DMS53 treated with DMSO at 0.1 percent for 48 hours (cell line): Measurements from ENCODE around the gene PTPRN2.
"Not testable (repeated sequence)": the region's sequence is repeated elsewhere in the genome, so short reads cannot be mapped to it uniquely, and the experiment has no call there.

Experiments
- DNase-seq: peaks from one replicate; lab custom pipeline; 2025; ENCODE audit not compliant: unreplicated experiment; lab: John Stamatoyannopoulos, UW

The PTPRN2 gene

DNA sequence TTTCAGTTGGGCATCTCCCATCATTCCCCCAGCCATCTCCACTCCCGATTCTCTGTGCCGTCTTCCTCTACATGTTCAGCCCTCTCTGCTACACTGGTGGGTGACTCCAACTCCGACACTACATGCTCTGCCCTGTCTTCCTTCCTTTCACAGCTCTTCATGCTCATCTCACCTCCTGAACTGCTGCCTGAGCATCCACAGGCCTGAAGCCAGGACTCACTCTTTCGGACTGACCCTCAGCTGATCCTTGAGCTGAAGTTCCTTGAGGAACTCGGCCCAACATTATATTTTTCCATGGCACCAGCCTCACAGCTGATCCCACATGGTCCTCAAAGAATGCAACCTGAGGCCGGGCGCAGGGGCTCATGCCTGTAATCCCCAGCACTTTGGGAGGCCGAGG is 538.4 kb downstream of the PTPRN2 start:
- no peak for DNase-seq

DNA sequence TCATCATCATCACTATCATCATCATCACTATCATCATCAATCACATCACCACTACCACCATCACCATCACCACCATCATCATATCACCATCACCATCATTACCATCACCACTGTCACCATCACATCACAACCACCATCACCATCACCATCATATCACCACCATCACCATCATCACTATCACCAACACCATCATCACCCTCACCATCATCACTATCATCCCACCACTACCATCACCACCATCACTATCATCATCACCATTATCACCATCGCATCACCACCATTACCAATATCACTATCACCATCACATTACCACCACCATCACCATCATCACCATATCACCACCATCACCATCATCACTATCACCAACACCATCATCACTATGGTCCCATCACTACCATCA is 539.1 kb downstream of the PTPRN2 start:
- no peak for DNase-seq

DNA sequence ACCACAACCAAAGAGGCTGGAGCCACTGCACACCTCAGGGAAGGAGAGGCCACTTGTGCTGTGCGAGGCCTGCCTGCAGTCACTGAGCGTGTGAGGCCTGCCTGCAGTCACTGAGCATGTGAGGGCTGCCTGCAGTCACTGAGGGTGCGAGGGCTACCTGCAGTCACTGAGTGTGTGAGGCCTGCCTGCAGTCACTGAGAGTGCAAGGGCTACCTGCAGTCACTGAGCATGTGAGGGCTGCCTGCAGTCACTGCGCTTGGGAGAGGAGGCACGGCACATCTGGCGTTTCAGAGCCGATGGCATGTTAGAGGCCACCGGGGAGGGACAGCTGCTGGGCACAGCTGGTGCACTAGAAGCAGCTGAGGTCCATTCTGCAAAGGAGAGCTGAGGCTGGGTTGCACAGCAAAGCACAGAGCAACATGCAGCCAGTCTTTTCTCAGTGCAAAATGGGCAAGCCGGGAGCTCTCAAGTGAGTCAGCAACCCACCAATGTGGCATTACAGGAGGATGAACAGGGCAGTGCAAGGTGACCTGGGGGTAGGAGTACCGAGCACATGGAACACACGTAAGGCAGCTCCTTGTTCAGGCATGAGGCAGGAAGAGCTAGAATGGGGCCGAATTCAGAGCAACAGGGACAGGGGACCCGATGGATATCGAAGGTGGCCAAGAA is 540.1 kb downstream of the PTPRN2 start:
- DNase-seq: no peak

DNA sequence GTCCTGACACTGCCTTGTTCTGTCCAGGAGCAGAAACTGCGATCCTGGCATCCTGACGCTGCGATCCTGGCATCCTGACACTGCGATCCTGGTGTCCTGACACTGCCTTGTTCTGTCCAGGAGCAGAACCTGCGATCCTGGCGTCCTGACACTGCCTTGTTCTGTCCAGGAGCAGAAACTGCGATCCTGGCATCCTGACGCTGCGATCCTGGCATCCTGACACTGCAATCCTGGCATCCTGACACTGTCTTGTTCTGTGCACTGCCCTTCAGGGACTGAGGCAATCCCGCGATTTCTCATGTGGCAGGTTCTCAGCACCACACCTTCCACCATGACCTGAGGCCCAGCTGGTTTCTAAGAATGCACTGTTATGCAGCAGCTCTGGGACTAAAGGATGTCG is 541.4 kb downstream of the PTPRN2 start:
- not testable (repeated sequence) for DNase-seq

DNA sequence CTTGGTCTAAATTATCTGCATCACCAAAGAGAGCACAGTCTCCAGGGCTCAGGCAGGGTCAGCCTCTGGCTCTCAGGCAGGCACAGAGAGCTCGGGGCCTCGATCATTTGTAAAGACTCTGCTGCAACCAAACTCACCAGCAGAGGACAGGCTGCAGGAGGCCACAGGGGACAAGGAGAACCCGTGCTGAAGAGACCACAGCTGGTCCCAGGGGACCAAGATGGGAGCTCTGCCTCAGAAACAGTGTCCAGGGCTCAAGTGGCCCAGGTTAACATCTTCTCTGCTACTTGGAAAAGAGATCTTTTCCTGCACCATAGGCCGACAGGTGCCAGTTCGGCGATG is 543.2 kb downstream of the PTPRN2 start:
- no peak for DNase-seq

DNA sequence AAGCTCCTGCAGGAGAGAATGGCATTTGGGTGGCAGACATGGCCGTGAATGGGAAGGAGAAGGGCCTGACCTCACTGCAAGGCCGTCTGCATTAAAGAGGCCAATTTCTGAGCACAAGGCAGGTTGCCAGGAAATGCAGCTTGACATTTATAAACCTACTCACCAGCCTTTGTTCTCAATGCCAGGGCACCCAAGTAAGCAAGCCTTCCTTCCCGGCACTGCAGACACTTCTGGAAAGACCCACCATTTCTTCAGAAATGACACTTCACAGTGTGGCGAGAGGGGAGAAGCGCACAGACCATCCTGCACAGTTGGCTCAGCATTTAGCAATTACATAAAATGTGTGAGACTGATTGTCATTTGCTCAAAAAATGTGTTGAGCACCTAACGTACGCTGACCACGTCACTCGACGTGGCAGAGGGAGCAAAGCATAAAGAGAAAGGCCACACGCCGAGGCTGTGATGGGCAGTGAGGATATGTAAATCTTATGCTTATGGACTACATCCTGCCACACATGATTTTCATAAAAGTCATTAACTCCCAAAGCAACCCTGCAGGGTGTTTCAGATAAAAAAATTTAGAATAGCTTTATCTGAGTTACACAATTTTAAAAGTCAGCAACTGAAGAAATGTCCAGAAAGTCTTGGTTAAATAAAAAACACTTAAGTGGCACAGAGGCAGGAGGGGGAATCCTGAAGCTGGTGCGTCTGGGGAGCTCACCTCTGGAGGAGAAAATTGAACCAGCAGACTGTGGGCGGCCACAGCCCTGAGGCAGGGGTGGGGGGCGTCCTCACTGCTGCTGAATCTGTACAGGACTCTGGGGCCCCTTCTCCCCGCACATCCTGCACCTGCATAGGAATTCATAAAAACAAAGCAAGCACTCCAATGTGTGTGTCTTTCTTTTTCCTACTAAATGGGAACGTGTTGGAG is 543.8 kb downstream of the PTPRN2 start:
- no peak for DNase-seq

DNA sequence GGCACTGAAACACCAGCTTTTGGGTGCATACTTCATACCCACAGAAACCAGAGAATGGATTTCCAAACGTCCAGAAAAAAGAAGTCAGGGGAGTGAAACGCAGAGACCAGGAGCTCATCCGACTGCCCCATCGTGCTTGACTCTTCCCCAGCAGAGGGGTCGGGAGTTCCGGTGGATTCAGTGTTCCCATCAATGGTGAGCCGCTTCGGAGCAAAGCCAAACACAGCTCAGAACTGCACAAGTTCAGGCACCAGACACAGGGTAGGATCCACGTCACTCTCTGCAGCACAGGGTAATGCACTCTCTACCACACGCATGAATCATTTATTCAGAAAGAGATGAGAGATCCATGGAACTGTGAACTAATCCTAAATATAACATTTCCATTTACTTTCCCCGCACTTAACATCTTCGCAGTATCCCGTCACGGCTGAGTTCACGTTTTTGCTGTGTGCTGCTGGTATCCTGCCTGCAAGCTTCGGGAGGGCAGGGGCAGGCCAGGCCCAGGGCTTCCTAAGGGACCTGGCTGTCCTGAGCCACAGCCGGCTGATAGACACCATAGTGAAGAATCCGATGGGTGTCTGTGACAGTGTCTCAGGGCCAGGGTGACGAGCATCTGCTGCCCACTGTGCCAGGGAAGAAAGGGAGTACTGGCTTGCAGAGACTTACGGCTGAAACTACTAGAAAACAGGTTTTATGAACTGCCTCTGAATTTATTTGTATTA is 545.3 kb downstream of the PTPRN2 start:
- DNase-seq: no peak

DNA sequence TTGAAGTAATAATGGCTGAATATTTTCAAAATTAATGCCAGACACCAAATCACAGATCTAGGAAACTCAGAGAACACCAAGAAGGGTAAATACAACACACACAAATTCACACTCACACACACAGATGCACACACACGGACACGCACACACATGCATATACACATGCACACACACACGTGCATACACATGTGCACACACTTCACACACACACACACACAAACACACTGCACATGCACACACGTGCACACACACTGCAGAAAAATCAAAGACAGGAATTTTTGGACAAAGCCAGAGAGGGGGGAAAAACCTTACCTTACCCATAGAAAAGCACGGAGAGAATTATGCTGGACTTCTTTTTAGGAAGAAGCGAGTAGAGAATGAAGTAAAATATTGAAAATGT is 547.4 kb downstream of the PTPRN2 start:
- no peak for DNase-seq

DNA sequence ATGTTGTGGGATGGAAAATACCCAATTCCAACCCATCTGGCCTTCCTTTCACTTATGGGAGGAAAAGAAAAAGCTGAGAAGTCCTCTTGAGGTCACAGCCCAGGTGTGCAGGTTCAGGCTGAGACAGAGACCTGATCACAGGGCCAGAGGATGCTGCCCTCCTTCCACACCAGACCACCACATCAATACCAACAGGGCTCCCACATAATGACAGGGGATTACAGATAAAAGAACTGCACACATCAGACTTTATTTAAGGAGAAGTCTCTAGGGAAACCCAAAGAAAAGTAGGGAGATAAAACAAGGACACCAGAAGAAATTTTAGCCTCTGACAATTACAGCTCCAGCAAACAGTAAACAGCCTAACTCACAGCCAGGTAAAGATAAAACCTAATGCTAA is 548.4 kb downstream of the PTPRN2 start:
- no peak for DNase-seq

DNA sequence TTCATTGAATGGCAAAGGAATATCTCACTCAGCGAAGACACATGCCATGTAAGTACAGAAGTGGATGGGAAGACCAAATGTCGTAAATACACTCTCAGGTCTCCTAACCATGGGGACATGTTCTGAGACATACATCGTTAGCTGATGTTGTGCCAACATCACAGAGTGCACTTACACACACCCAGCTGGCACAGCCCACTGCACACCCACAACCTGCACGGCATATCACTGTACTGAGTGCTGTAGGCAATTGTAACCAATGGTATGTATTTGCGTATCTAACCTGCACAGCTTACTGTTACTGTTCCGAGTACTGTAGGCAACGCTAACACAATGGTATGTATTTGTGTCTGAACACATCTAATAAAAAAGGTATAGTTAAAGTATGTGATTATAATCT is 550.4 kb downstream of the PTPRN2 start:
- no peak for DNase-seq

DNA sequence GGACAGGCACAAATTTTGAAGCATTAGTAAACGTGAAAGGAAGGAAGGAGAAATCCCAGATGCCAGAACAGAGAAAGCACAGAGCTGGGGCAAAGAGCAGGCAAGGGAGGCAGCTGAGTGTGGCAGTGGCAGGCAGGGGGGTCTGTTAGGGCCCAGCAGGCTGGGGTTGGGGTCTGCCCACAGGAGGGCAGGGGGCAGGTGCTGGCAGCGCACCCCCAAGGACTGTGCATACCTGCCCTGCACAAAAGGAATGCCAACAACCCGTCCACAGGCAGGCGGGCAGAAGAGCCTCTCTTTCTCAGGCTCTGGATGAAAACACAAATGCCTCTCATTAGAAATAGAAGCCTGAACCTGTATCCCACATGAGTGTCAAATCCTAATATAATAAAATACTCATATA is 552.3 kb downstream of the PTPRN2 start:
- DNase-seq: no peak

DNA sequence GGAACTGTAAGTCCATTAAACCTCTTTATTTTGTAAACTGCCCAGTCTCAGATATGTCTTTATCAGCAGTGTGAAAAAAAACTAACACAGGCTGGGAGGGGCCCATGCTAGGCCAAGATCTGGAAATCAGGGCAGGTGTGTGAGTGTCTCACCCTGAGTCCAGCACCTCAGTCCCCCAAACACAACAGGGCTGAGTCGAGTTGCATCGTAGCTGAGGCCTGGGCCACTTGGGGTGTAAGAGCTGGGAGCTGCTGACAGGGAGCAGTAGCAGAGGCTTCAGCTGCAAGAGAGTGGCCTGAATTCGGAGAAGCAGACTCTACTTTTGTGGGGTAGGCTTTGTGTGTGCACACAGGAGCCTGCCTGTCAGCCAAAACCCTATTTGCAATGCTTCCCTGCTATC is 553.1 kb downstream of the PTPRN2 start:
- DNase-seq: no peak

DNA sequence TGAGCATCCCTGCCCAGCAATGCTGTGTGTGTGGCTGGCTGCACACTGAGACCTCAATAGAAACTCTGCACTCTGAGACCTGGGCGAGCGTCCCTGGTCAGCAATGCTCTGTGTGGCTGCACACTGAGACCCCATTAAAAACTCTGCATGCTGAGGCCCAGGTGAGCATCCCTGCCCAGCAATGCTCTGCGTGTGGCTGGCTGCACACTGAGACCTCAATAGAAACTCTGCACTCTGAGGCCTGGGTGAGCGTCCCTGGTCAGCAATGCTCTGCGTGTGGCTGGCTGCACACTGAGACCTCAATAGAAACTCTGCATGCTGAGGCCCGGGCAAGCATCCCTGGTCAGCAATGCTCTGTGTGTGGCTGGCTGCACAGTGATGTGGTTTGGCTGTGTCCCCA is 553.7 kb downstream of the PTPRN2 start:
- DNase-seq: not testable (repeated sequence)

DNA sequence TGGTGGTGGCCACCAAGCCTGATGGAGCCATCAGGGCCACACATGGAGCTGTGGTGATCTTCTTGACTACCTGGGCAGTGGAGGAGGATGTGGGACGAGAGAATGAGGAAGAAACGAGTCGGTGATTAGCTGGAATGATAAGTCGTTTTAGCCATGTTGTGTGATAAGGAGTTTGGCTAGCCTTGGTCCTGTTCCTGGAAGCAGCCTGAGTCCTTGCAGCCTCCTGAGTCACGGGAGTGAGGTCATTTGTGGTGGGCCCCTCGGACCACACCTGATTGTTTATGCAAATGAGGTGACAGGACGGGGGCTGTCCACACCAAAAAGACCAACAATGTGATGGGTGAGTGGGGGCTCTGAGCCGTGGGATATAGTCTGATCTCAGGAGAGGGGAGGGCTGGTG is 554.4 kb downstream of the PTPRN2 start:
- no peak for DNase-seq

DNA sequence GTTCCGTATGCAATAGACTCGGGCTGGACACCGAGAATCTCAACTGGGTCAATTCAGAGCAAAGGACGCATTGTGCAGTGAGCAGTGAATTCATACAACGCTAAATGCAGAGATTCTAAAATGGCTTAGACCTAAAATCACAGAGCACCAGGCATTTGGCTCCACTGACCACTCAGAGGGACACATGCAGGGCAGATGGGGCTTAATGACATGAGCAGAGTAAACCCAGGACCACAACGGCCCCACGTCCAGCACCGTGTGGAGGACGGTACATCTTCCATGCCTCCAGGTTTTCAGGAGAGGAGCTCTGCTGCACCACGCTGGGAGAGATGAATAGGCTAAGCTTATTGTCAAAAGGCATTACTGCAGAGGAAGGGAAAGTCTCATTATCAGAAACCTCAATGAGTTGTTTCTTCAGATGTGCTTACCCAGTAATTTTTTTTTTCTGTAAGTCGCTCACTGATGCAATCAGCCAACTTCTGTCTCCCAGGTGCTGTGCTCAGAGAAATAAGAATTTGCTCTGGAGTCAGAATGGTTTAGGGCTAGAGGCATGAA is 555.0 kb downstream of the PTPRN2 start:
- no peak for DNase-seq

DNA sequence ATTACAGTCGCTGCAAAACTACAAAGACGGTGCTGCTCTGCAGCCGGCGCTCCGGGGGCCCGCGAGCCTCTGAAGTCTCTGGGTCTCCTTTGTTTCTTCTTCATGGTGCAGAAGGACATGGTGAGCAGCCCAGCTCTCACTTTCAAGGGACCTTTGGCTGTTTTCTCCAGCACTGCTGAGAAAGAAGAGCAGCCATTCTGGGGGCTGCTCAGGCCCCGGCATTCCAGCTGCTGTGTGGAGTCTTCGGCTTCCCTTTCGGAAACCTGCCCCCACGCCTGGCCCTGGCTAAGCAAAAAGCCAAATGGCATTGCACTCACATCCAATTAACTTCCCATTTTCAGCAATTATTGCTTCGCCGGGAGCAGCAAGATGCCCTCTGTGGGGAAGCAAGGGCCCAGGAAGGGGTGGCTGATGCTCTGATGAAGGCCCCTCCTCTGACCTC is 555.7 kb downstream of the PTPRN2 start:
- no peak for DNase-seq

DNA sequence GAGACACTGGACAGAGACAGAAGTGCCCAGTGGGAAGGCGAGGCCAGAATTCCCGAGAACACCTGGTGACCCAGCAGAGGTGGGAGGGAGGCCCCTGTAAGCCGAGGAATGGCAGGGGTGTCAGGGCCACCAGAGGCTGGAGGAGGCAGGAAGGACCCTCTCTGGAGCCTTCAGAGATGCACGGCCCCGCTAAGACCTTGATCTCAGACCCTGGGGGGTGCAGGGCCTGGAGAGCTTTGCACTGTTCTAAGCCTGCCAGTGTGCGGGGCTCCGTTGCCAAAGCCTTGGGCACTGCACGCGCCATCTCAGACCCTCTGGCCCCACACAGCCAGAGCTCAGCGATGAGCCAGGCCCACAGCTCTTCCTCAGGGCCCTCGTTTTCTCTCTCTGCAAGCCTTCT is 557.1 kb downstream of the PTPRN2 start:
- DNase-seq: no peak

DNA sequence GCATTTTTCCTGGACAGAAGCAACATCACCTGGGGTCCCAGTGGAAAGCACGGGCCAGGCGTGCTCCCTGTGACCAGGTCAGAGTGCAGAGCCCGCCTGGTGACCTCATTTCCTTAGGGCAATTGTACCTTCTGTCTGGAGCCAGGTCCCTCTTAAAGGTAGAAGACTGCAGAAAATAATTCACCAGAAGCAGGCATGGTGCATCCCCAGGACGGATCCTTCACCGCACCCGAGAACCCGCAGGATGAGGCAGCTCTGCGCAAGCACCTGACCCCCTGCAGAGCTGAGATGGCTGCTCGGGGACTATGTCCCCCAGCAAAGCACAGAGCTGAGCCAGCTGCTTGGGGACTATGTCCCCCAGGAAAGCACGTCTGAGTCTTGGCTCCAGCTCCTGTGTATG is 557.6 kb downstream of the PTPRN2 start:
- DNase-seq: no peak

DNA sequence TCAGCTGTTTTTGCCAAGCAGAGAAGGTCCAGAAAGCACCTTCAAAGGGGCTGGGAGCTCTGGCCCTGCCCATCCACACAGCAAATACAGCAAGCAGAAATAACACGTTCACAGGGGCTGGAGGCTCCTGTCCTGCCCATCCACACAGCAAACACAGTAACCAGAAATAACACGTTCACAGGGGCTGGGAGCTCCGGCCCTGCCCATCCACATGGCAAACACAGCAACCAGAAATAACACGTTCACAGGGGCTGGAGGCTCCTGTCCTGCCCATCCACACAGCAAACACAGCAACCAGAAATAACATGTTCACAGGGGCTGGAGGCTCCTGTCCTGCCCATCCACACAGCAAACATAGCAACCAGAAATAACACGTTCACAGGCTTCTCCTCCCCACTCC is 558.1 kb downstream of the PTPRN2 start:
- no peak for DNase-seq

DNA sequence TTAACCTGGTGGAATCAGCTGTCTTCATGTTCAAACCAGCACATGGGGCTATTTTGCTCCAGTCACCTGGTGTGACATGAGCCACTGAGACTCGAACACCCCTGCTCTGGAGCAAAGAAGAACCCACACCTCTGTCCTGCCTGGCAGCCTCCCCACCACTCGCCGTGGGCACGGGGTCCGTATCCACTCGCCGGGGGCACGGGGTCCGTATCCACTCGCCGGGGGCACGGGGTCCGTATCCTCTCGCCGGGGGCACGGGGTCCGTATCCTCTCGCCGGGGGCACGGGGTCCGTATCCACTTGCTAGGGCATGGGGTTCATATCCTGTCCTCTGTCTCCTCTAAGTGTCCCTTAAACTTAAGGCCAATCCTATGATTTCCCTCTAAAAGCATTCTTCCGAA is 558.7 kb downstream of the PTPRN2 start:
- DNase-seq: no peak

DNA sequence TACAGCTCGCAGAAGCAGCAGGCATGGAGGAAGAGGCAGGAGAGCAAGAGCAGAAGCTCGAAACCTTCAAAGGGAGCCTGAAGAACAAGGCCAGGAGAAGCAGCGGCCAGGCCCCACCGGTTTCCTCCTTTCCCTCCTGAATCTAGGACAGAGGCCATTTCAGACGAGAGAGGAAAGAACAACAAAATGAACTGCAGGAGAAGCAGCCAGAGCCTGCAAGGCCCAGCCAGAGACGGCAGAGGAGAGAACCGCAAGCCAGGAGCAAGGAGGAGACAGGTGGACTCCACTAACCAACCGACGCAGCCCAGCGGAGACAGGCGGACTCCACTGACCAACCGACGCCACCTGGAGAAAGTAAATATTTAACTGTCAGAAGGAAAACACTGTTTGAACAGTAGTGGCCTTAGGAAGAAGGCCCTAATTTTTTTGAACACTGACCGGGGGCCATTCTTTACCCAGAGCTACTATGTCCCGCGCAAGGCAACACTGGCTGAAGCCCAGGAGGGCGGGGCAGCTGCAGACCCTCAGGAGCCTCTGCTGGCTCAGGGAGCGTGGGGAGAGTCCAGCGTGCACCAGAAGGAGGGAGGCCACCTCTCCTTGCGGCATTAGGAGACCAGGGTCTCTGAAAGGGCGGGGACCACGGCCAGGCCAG is 559.2 kb downstream of the PTPRN2 start:
- DNase-seq: peak; percentile 84
